Mesendoderm (in vitro differentiated cells): Measurements from ENCODE around the gene PATZ1. TPM values are rescaled to one million over a fixed set of nuclear protein-coding genes. Genes with fewer than 3 reads are reported as not detected.

Experiments
- DNase-seq: peaks from one replicate; pipeline ENCODE4 v3.0.0; 2013
- H2AK5ac ChIP-seq: 2 replicates; pipeline ENCODE4 v1.6.1; 2013; ENCODE audit warnings: low read length, inconsistent platforms
- H2BK120ac ChIP-seq: 2 replicates; pipeline ENCODE4 v1.6.1; 2013; ENCODE audit warnings: low read depth, mild to moderate bottlenecking, low read length, moderate library complexity, mixed read lengths
- H2BK15ac ChIP-seq: replicated peaks from 2 replicates; pipeline ENCODE4 v1.6.1; 2013; ENCODE audit warnings: low read depth, mild to moderate bottlenecking, moderate library complexity
- H2BK5ac ChIP-seq: 2 replicates; pipeline ENCODE4 v1.6.1; 2013; ENCODE audit warnings: low read length, inconsistent platforms
- H3K18ac ChIP-seq: 2 replicates; pipeline ENCODE4 v1.6.1; 2013; ENCODE audit warnings: mild to moderate bottlenecking, low read length, mixed read lengths
- H3K23ac ChIP-seq: one replicate; pipeline ENCODE4 v1.6.1; 2013; ENCODE audit warnings: low read length
- H3K27ac ChIP-seq: 2 replicates; pipeline ENCODE4 v1.5.1; 2013; ENCODE audit warnings: low read depth, mild to moderate bottlenecking, inconsistent platforms, low read length, moderate library complexity
- H3K27me3 ChIP-seq: 2 replicates; pipeline ENCODE4 v1.6.1; 2013; ENCODE audit warnings: low read length, control low read depth, mild to moderate bottlenecking, inconsistent platforms; ENCODE audit not compliant: insufficient read depth, poor library complexity
- H3K36me3 ChIP-seq: 2 replicates; pipeline ENCODE4 v1.6.1; 2013; ENCODE audit warnings: low read length, inconsistent platforms; ENCODE audit not compliant: control insufficient read depth, insufficient read depth
- H3K4ac ChIP-seq: one replicate; pipeline ENCODE4 v1.6.1; 2013; ENCODE audit warnings: low read depth, mild to moderate bottlenecking, low read length, moderate library complexity
- H3K4me1 ChIP-seq: 2 replicates; pipeline ENCODE4 v1.6.1; 2013; ENCODE audit warnings: low read depth, low read length, inconsistent platforms; ENCODE audit not compliant: control insufficient read depth
- H3K4me2 ChIP-seq: 2 replicates; pipeline ENCODE4 v1.6.1; 2013; ENCODE audit warnings: low read length
- H3K4me3 ChIP-seq: 2 replicates; pipeline ENCODE4 v1.5.1; 2013; ENCODE audit warnings: mild to moderate bottlenecking, low read length
- H3K56ac ChIP-seq: one replicate; pipeline ENCODE4 v1.6.1; 2013; ENCODE audit warnings: low read length
- H3K79me1 ChIP-seq: 2 replicates; pipeline ENCODE4 v1.6.1; 2013; ENCODE audit warnings: low read length, inconsistent platforms
- H3K79me2 ChIP-seq: 2 replicates; pipeline ENCODE4 v1.6.1; 2013; ENCODE audit warnings: mild to moderate bottlenecking, low read length; ENCODE audit not compliant: control insufficient read depth, insufficient read depth
- H3K9ac ChIP-seq: 2 replicates; pipeline ENCODE4 v1.6.1; 2013; ENCODE audit warnings: low read length, inconsistent platforms
- H4K5ac ChIP-seq: one replicate; pipeline ENCODE4 v1.6.1; 2013; ENCODE audit warnings: low read length
- H4K8ac ChIP-seq: one replicate; pipeline ENCODE4 v1.6.1; 2013; ENCODE audit warnings: low read depth, mild to moderate bottlenecking, control low read depth, low read length, moderate library complexity
- whole genome bisulfite sequencing: extraction: QIAGEN DNeasy Blood & Tissue Kit; methylation state at CpG from one replicate; pipeline ENCODE4 v1.1.7; 2013; ENCODE audit warnings: low lambda C conversion rate, missing lambda C conversion rate; ENCODE audit not compliant: insufficient coverage; ENCODE audit errors: extremely low coverage; 5-methylcytosine and 5-hydroxymethylcytosine counted together
- small RNA-seq: library from polyadenylated mRNA; stranded (forward); fragments of <200 nt; extraction: miRNeasy Mini kit (QIAGEN cat#:217004); gene quantifications from one replicate; pipeline ENCODE3, GENCODE V24; 2013; ENCODE audit not compliant: insufficient read depth

The PATZ1 gene

DNA sequence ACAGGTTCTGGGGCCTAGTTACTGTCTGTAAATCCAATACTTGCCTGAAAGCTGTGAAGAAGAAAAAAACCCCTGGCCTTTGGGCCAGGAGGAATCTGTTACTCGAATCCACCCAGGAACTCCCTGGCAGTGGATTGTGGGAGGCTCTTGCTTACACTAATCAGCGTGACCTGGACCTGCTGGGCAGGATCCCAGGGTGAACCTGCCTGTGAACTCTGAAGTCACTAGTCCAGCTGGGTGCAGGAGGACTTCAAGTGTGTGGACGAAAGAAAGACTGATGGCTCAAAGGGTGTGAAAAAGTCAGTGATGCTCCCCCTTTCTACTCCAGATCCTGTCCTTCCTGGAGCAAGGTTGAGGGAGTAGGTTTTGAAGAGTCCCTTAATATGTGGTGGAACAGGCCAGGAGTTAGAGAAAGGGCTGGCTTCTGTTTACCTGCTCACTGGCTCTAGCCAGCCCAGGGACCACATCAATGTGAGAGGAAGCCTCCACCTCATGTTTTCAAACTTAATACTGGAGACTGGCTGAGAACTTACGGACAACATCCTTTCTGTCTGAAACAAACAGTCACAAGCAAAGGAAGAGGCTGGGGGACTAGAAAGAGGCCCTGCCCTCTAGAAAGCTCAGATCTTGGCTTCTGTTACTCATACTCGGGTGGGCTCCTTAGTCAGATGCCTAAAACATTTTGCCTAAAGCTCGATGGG, 67.4 kb downstream of the PATZ1 start:
- WGBS, result no CpG with 5 or more reads among the region's 6 CpGs

DNA sequence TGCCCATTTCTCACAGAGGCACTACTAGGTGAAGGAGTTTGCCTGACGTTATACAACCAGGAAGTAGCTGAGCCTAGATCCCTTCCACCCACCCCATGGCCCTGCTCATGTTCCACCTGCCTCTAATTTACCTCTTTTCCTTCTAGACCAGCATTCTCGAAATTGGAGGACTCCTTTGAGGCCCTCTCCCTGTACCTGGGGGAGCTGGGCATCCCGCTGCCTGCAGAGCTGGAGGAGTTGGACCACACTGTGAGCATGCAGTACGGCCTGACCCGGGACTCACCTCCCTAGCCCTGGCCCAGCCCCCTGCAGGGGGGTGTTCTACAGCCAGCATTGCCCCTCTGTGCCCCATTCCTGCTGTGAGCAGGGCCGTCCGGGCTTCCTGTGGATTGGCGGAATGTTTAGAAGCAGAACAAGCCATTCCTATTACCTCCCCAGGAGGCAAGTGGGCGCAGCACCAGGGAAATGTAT, 68.0 kb downstream of the PATZ1 start:
- no peak overlapping the region for H4K5ac ChIP-seq
- no peaks in the 10 kb centered on the region for H3K4me1 ChIP-seq
- no peak overlapping the region for H2AK5ac ChIP-seq
- no peak overlapping the region for H2BK120ac ChIP-seq
- H3K79me2 ChIP-seq, result no peaks in the 10 kb centered on the region
- no peak overlapping the region for H3K23ac ChIP-seq
- H3K9ac ChIP-seq, result no peak overlapping the region
- H3K79me1 ChIP-seq, result no peaks in the 10 kb centered on the region
- H2BK5ac ChIP-seq, result no peak overlapping the region
- no peak overlapping the region for H3K4ac ChIP-seq
- no peak for DNase-seq
- no peak overlapping the region for H3K4me3 ChIP-seq
- H3K56ac ChIP-seq, result no peak overlapping the region
- peaks cover 2% of the 10 kb centered on the region for H3K36me3 ChIP-seq
- H2BK15ac ChIP-seq, result no peak overlapping the region
- no CpG with 5 or more reads among the region's 9 CpGs for WGBS
- H4K8ac ChIP-seq, result no peak overlapping the region
- H3K18ac ChIP-seq, result no peak overlapping the region
- H3K4me2 ChIP-seq, result no peak overlapping the region
- H3K27me3 ChIP-seq, result no peaks in the 10 kb centered on the region
- H3K27ac ChIP-seq, result no peak overlapping the region

More for the DNA sequence above, 67.4 kb downstream of the PATZ1 start:
- H3K4me3 ChIP-seq, result no peak overlapping the region
- H3K4me1 ChIP-seq, result no peaks in the 10 kb centered on the region
- H3K9ac ChIP-seq, result no peak overlapping the region
- no peaks in the 10 kb centered on the region for H3K79me2 ChIP-seq
- no peak overlapping the region for H2AK5ac ChIP-seq
- H3K79me1 ChIP-seq, result no peaks in the 10 kb centered on the region
- H2BK5ac ChIP-seq, result no peak overlapping the region
- no peak for DNase-seq
- no peak overlapping the region for H3K23ac ChIP-seq
- H3K4me2 ChIP-seq, result no peak overlapping the region
- no peak overlapping the region for H3K18ac ChIP-seq
- H3K36me3 ChIP-seq, result peaks cover 2% of the 10 kb centered on the region
- no peak overlapping the region for H3K27ac ChIP-seq
- H2BK15ac ChIP-seq, result no peak overlapping the region
- H3K56ac ChIP-seq, result no peak overlapping the region
- H4K8ac ChIP-seq, result no peak overlapping the region
- no peaks in the 10 kb centered on the region for H3K27me3 ChIP-seq
- H2BK120ac ChIP-seq, result no peak overlapping the region
- H4K5ac ChIP-seq, result no peak overlapping the region
- no peak overlapping the region for H3K4ac ChIP-seq

DNA sequence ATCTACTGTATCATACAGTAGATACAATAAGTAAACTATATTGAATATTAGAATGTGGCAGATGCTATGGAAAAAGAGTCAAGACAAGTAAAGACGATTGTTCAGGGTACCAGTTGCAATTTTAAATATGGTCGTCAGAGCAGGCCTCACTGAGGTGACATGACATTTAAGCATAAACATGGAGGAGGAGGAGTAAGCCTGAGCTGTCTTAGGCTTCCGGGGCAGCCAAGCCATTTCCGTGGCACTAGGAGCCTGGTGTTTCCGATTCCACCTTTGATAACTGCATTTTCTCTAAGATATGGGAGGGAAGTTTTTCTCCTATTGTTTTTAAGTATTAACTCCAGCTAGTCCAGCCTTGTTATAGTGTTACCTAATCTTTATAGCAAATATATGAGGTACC, 68.4 kb downstream of the PATZ1 start:
- Histone ChIP-seq H2AK5ac (no peak overlapping the region), H3K18ac (no peak overlapping the region), H3K27ac (no peak overlapping the region), H3K4me1 (no peaks in the 10 kb centered on the region), H4K5ac (no peak overlapping the region), H3K79me1 (no peaks in the 10 kb centered on the region), H3K9ac (no peak overlapping the region), H4K8ac (no peak overlapping the region), H3K23ac (no peak overlapping the region), H3K27me3 (no peaks in the 10 kb centered on the region), H2BK15ac (no peak overlapping the region), H3K36me3 (peaks cover 2% of the 10 kb centered on the region), H3K79me2 (no peaks in the 10 kb centered on the region), H2BK120ac (no peak overlapping the region), H3K4ac (no peak overlapping the region), H3K56ac (no peak overlapping the region), H3K4me2 (no peak overlapping the region), H2BK5ac (no peak overlapping the region), H3K4me3 (no peak overlapping the region)
- DNase-seq, result no peak
- no CpG with 5 or more reads among the region's 5 CpGs for WGBS

DNA sequence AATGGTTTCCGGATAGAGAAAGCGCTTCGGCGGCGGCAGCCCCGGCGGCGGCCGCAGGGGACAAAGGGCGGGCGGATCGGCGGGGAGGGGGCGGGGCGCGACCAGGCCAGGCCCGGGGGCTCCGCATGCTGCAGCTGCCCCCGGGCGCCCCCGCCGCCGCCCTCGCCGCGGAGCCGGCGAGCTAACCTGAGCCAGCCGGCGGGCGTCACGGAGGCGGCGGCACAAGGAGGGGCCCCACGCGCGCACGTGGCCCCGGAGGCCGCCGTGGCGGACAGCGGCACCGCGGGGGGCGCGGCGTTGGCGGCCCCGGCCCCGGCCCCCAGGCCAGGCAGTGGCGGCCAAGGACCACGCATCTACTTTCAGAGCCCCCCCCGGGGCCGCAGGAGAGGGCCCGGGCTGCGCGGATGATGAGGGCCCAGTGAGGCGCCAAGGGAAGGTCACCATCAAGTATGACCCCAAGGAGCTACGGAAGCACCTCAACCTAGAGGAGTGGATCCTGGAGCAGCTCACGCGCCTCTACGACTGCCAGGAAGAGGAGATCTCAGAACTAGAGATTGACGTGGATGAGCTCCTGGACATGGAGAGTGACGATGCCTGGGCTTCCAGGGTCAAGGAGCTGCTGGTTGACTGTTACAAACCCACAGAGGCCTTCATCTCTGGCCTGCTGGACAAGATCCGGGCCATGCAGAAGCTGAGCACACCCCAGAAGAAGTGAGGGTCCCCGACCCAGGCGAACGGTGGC, 69.5 kb downstream of the PATZ1 start:
- Histone ChIP-seq H3K4ac (no peak overlapping the region), H2BK15ac (no peak overlapping the region), H3K27ac (no peak overlapping the region), H3K79me2 (no peaks in the 10 kb centered on the region), H2BK5ac (no peak overlapping the region), H3K56ac (no peak overlapping the region), H3K79me1 (no peaks in the 10 kb centered on the region), H3K4me3 (no peak overlapping the region), H3K4me1 (no peaks in the 10 kb centered on the region), H3K27me3 (no peaks in the 10 kb centered on the region), H3K36me3 (peaks cover 2% of the 10 kb centered on the region), H3K18ac (no peak overlapping the region), H3K23ac (no peak overlapping the region), H2BK120ac (no peak overlapping the region), H2AK5ac (no peak overlapping the region), H4K5ac (no peak overlapping the region), H4K8ac (no peak overlapping the region), H3K4me2 (no peak overlapping the region), H3K9ac (no peak overlapping the region)
- no peak for DNase-seq
- WGBS, result no CpG with 5 or more reads among the region's 69 CpGs

Small RNAs within 50 kb of the gene (small RNA-seq; reads per million reads assigned to genes)
- gene RNA5SP496 (not detected), gene RNU6-338P (not detected)
